Measurements from ENCODE around the gene EFNB3.

EFNB3 gene

DNA sequence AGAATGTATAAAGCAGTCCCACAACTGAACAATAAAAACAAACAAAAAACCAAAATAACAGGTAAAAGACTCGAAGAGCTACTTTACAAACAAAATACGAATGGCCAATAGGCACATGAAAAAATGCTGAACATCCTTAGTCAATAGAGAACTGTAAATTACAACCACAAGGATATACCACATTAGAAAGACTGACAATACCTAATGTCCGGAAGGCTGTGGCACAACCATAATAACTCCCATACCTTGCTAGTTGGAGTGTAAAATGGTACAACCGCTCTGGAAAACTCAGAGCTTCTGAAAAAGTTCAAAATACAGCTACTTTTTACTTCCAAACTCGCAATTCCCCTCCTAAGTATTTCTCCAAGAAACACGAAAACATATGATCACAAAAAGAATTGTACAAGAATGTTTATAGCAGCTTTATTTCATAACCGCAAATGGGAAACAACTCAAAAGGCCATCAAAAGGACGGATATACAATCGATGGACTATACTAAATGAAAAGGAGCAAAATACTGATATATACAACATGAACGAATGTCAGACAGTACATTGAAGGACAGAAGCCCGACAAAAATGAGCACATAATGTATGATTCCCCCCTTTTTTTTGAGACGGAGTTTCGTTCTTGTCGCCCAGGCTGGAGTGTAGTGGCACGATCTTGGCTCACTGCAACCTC lies 20.0 kb upstream of the EFNB3 start:
- Histone ChIP-seq H4K20me1 (ENCODE audit: low read depth, low read length) (peaks cover 26% of the 10 kb centered on the region), H3K4me2 (ENCODE audit: low read depth, low read length, poor library complexity, severe bottlenecking) (peak overlapping the region; percentile 78), H2AFZ (ENCODE audit: low read depth, low read length, severe bottlenecking) (no peak overlapping the region), H3F3A (ENCODE audit: insufficient read depth) (peaks cover 15% of the 10 kb centered on the region), H3K27ac (ENCODE audit: low read depth, low read length) (no peak overlapping the region), H3K27me3 (ENCODE audit: low read length) (no peaks in the 10 kb centered on the region), H3K9ac (ENCODE audit: low read length) (peak overlapping the region; percentile 87), H3K36me3 (ENCODE audit: low read length) (peaks cover 18% of the 10 kb centered on the region), H3K4me3 (ENCODE audit: insufficient read depth, low read length, poor library complexity, severe bottlenecking) (peak overlapping the region; percentile 86), H3K9me3 (ENCODE audit: insufficient read depth, low read length) (no peaks in the 10 kb centered on the region), H3K9me2 (replicated peaks; ENCODE audit: insufficient read depth, low read length) (no peaks in the 10 kb centered on the region), H3K79me2 (ENCODE audit: insufficient read depth, low read length) (peaks cover 75% of the 10 kb centered on the region)
- TF ChIP-seq CTCF (IDR thresholded peaks at IDR 0.05; ENCODE audit: insufficient read depth, low read length, poor library complexity, severe bottlenecking) (no peak), EZH2phosphoT487 (conservative IDR thresholded peaks at IDR 0.05; ENCODE audit: low read length) (no peak)

DNA sequence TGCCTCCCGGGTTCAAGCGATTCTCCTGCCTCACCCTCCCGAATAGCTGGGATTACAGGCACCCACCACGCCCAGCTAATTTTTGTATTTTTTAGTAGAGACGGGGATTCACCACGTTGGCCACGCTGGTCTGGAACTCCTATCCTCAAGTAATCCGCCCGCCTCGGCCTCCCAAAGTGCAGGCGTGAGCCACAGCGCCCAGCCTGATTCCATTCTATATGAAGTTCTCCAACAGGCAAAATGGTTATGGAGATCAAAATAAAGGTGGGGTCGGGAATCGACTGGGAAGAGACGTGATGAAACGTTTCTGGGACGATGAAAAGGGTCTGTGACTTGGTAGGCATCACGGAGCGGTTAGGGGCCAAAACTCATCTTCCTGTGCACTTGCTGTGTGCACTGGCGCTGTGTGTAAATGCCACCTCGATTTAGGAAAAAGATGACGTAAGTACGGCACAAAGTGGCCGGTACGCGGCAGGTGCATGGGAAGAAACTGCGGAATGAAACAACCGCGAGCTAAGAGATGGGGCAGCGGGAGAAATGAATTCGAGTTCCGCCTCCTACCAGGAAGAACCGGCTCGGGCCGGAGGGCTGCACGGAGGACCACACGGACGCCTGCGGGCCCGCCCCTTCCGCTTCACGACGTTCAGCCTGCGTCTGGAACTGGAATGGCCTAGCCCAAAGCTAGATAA lies 19.3 kb upstream of the EFNB3 start:
- H3K9me2 ChIP-seq (replicated peaks; ENCODE audit: insufficient read depth, low read length) = no peaks in the 10 kb centered on the region
- peak overlapping the region; percentile 87 for H3K9ac ChIP-seq (ENCODE audit: low read length)
- H3K4me2 ChIP-seq (ENCODE audit: low read depth, low read length, poor library complexity, severe bottlenecking) = peak overlapping the region; percentile 78
- H3K9me3 ChIP-seq (ENCODE audit: insufficient read depth, low read length) = no peaks in the 10 kb centered on the region
- peaks cover 15% of the 10 kb centered on the region for H3F3A ChIP-seq (ENCODE audit: insufficient read depth)
- peak overlapping the region; percentile 86 for H3K4me3 ChIP-seq (ENCODE audit: insufficient read depth, low read length, poor library complexity, severe bottlenecking)
- H4K20me1 ChIP-seq (ENCODE audit: low read depth, low read length) = peaks cover 26% of the 10 kb centered on the region
- H3K27ac ChIP-seq (ENCODE audit: low read depth, low read length) = peak overlapping the region; percentile 84
- H3K27me3 ChIP-seq (ENCODE audit: low read length) = no peaks in the 10 kb centered on the region
- peaks cover 70% of the 10 kb centered on the region for H3K79me2 ChIP-seq (ENCODE audit: insufficient read depth, low read length)
- H2AFZ ChIP-seq (ENCODE audit: low read depth, low read length, severe bottlenecking) = no peak overlapping the region
- TF ChIP-seq CTCF (IDR thresholded peaks at IDR 0.05; ENCODE audit: insufficient read depth, low read length, poor library complexity, severe bottlenecking) (no peak), EZH2phosphoT487 (conservative IDR thresholded peaks at IDR 0.05; ENCODE audit: low read length) (no peak)
- peaks cover 18% of the 10 kb centered on the region for H3K36me3 ChIP-seq (ENCODE audit: low read length)

DNA sequence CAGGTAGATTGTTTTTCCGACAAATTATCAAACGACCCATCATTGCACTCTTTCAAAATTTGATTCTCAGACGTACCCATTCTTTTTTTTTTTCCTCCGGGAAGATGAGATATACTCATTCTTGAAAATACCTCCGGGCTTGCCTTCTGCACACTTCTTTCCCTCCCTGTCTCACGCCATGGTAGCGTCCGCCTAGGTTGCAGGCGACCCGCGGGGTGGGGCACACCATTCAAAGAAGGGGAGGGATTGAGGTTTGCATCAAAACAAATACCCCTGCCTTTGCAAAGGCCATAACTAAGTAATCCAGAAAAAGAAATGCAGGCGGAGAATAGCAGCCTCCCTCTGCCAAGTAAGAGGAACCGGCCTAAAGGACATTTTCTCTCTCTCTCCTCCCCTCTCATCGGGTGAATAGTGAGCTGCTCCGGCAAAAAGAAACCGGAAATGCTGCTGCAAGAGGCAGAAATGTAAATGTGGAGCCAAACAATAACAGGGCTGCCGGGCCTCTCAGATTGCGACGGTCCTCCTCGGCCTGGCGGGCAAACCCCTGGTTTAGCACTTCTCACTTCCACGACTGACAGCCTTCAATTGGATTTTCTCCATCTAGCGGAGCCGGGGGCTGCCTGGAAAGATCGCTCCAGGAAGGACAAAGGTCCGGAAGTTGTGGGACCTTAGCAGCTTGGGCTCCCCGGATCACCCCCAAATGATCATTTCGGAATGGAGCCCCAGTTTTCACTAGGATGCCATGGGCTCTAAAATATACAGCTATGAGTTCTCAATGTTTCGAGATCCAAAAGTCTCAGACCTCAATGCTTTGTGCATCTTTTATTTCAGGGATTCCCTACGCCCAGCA lies 18.6 kb upstream of the EFNB3 start:
- no peak overlapping the region for H2AFZ ChIP-seq (ENCODE audit: low read depth, low read length, severe bottlenecking)
- H3K27me3 ChIP-seq (ENCODE audit: low read length) = no peaks in the 10 kb centered on the region
- no peaks in the 10 kb centered on the region for H3K9me2 ChIP-seq (replicated peaks; ENCODE audit: insufficient read depth, low read length)
- H3K9ac ChIP-seq (ENCODE audit: low read length) = peak overlapping the region; percentile 87
- peaks cover 26% of the 10 kb centered on the region for H4K20me1 ChIP-seq (ENCODE audit: low read depth, low read length)
- TF ChIP-seq EZH2phosphoT487 (conservative IDR thresholded peaks at IDR 0.05; ENCODE audit: low read length) (no peak), CTCF (IDR thresholded peaks at IDR 0.05; ENCODE audit: insufficient read depth, low read length, poor library complexity, severe bottlenecking) (no peak)
- H3F3A ChIP-seq (ENCODE audit: insufficient read depth) = peaks cover 15% of the 10 kb centered on the region
- peak overlapping the region; percentile 78 for H3K4me2 ChIP-seq (ENCODE audit: low read depth, low read length, poor library complexity, severe bottlenecking)
- H3K9me3 ChIP-seq (ENCODE audit: insufficient read depth, low read length) = no peaks in the 10 kb centered on the region
- H3K79me2 ChIP-seq (ENCODE audit: insufficient read depth, low read length) = peaks cover 65% of the 10 kb centered on the region
- H3K36me3 ChIP-seq (ENCODE audit: low read length) = peaks cover 18% of the 10 kb centered on the region
- H3K4me3 ChIP-seq (ENCODE audit: insufficient read depth, low read length, poor library complexity, severe bottlenecking) = peak overlapping the region; percentile 86
- peak overlapping the region; percentile 84 for H3K27ac ChIP-seq (ENCODE audit: low read depth, low read length)
